HG03039 (cell line): Measurements from ENCODE around the gene KIF16B.
A peak's percentile ranks its signal among the peaks of the same experiment; 100 is the strongest.

Experiments
- ATAC-seq: cut with Tn5 transposase; IDR thresholded peaks from one replicate; pipeline ENCODE4 v1.9.1; 2021; ENCODE audit warnings: mild to moderate bottlenecking, moderate library complexity; ENCODE audit not compliant: unreplicated experiment

KIF16B gene

GRCh38 chr20:16407251-16408067, 165.8 kb downstream of the KIF16B start:
- no peak for ATAC-seq

- ATAC-seq: no peak
Measured at GRCh38 chr20:16405254-16405653, 168.0 kb downstream of the KIF16B start.

GRCh38 chr20:16404640-16405039, 168.6 kb downstream of the KIF16B start:
- no peak for ATAC-seq

DNA sequence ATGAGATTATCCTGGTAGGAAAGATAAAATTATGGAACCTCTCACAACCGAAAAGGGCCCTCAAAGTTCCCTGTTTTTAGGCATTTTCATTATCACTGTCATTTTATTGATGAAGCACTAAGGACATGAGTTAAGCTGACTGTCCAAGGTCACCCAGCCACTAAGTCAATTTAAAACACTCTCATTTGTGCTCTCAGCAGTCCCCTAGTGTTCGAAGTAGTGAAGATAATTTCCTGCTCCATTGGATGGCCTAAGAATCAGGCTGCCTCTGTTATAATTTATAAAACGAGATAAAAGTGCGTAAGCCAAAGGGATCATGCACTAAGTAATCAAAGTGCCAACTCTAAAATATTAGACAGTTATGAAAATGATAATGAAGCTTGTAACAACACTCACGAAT, 169.1 kb downstream of the KIF16B start:
- ATAC-seq: no peak

DNA sequence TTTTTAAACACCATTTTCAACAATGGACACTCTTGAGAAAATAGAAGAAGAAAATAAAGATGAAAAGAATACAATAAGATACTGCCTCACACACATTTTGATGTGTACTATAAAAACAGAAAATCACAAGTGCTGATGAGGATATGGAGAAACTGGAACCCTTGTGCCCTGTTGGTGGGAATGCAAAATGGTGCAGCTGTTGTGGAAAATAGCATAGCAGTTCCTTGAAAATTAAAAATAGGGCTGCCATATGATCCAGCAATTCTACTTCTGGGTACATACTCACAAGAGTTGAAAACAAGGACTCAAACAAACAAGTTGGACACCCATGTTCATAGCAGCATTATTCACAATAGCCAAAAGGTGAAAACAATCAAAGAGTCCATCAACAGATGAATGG, 173.0 kb downstream of the KIF16B start:
- ATAC-seq: no peak

GRCh38 chr20:16399801-16400200, 173.4 kb downstream of the KIF16B start:
- no peak for ATAC-seq

DNA sequence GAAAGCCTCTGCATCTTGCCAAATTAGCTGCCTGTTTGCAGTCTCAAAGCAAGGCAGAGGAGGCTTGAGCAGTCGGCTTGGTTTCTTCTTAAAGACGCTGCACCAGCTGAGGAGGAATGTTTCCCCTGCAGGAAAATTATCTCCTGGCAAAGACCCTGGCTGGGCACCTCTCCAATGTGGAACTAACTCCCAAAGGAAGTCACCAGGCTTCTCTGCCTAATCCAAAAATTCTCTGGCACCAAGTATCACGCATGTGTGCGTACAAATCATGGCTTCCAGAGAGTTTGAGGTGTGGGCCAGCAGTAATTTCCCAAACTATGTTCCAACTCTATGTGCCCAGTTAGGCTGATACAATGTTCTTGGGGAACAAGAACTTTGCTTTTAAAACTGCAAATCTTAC, 176.2 kb downstream of the KIF16B start:
- no peak for ATAC-seq

DNA sequence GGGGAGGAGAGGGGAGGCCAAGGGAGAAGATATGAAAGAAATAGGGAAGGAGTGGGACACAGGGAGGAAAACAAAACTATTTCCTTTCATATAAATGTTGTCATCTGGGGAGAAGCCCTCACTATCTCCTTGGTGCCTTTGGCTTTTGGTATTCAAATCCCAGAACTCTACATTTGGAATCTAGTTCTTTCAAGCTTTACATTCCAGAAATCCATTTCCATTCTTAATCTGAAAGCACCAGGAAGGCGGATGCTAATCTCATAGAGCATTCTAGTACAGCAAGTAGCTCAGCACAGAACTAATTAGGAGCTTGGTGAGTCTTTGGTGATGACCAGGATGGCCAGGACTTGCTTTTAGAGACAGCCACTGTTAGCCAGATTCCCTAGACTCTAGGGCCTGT, 177.9 kb downstream of the KIF16B start:
- no peak for ATAC-seq

DNA sequence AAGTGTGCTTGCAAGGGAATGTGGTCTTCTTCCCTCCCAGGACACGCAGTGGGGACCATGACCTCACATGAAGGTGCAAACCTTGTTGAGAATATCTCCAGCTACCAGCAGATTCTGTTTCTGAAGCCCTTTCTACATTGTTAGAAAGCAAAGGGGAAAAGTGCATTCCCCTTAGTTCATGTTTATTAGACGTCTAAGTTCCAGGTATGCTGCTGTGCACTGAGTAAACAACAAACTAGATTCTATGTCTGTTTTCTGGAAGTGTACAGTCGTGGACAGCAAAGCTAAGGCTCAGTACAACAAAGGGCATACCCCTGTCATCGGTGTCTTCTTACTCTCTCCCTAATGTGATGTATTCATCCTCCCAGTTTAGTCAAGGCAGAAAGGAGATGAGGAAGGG, 178.5 kb downstream of the KIF16B start:
- ATAC-seq: no peak

GRCh38 chr20:16393836-16394235, 179.4 kb downstream of the KIF16B start:
- ATAC-seq: no peak

GRCh38 chr20:16393297-16393696, 180.0 kb downstream of the KIF16B start:
- ATAC-seq: no peak

GRCh38 chr20:16392346-16392745, 180.9 kb downstream of the KIF16B start:
- peak; percentile 93 for ATAC-seq

GRCh38 chr20:16390991-16391390, 182.3 kb downstream of the KIF16B start:
- no peak for ATAC-seq

GRCh38 chr20:16388731-16389130, 184.5 kb downstream of the KIF16B start:
- no peak for ATAC-seq

DNA sequence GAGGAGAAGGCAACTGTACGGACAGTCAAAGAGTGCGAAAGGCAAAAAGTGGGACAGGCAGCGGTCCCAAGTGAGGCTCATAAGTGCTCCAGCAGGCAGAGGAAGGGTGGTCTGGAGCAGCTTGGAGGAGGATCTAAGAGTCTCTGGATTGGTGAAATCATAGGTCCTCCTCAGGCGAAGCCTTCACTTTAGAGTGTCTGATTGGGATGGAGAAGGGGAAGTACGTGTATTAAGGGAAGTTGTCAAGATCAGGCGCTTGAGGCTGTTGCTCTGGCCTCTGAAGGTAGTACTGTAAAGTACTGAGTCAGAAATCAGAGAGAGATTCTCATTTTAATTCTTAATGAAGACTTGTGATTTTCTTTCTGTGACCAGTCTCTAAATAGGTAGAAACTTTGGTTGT, 185.6 kb downstream of the KIF16B start:
- ATAC-seq: no peak

GRCh38 chr20:16385891-16386290, 187.4 kb downstream of the KIF16B start:
- ATAC-seq: no peak

DNA sequence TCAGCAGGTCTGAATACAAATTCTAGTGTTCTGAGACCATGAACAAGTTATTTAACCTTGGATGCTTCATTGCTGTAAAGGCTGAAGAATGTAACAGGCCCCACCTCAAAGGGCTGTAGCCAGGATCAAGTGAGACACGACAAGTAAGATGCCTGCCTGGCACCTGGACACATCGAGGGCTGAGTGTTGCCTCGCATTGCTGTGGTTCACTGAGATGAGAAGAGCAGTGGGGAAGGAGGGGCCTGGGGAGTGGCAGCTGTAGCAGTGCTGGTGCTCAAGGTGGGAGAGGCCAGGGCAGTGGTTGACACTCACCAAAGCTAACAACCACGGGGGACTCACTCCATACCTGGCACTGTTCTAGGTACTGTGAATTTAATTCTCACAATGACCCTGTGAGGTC, 187.8 kb downstream of the KIF16B start:
- no peak for ATAC-seq

GRCh38 chr20:16381444-16381843, 191.8 kb downstream of the KIF16B start:
- ATAC-seq: no peak

GRCh38 chr20:16378712-16379370, 194.4 kb downstream of the KIF16B start:
- no peak for ATAC-seq

- no peak for ATAC-seq
Measured at GRCh38 chr20:16378122-16378521, 195.1 kb downstream of the KIF16B start.

DNA sequence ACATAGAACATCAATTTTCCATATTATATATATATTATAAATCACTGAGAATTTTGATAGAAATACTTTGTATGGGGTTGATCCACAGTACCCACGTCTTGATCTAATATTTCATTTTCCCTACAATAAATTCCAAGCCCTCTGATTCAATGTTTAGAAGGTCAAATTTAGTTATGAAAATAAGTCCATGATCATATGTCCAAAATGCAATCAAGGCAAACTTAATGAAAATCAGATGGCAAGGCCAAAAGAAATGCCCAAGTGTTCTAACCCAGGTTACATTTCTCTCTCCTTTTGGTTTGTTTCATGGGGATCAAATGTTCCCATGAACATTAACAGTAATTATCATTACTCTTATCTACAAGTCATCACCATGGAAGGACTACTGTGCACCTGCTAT, 203.8 kb downstream of the KIF16B start:
- ATAC-seq: no peak

GRCh38 chr20:16368645-16369292, 204.5 kb downstream of the KIF16B start:
- no peak for ATAC-seq
